ENCODE measurements around the gene PPIE.
"Not testable (repeated sequence)": the region's sequence is repeated elsewhere in the genome, so short reads cannot be mapped to it uniquely, and the experiment has no call there.

PPIE gene

DNA sequence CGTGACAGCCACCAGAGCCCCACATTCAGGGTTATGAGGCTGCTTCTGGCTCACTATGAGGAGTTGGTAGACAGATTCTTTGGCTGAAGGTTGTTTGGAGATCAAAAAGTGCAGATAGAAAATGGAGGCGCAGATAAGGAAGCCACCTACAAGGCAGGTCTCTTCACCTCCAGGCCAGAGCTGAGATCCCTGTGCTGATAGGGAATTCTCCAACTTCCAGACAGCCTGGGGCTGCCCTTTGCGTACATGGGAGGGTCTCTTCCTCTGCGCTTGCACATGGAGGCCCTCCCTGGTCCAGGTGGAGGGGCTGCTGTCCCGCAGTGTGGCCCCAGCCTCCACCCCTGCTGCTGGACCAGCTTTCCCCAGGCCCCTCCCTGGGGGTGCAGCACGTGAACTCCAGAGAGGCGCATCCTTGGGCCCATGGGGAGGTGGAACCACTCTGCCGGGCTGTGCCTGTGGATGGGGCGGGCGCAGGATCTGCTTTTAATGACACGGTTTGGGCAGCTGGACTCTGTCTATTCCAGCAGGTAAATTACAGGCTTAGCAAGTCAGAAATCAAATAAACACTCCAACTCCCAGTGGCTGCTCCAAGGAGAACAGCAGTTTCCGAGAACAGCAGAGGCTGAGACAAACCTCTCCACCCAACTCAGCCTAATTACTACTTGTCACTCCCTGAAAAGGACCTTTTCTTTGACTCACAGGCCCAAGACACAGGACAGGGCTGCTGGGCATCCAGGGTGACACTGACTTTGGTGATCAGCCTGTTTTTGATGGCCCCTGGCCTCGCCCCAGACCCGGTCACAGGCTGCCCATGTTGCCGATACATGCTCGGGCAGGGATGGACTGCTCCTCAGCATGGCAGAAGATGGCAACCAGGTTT, 20.1 kb downstream of the PPIE start:
- no peak for DNase-seq (ENCODE audit: low spot score)

- no peak for DNase-seq (ENCODE audit: low spot score)
Measured at GRCh38 chr1:39759436-39759726, 20.7 kb downstream of the PPIE start.

DNA sequence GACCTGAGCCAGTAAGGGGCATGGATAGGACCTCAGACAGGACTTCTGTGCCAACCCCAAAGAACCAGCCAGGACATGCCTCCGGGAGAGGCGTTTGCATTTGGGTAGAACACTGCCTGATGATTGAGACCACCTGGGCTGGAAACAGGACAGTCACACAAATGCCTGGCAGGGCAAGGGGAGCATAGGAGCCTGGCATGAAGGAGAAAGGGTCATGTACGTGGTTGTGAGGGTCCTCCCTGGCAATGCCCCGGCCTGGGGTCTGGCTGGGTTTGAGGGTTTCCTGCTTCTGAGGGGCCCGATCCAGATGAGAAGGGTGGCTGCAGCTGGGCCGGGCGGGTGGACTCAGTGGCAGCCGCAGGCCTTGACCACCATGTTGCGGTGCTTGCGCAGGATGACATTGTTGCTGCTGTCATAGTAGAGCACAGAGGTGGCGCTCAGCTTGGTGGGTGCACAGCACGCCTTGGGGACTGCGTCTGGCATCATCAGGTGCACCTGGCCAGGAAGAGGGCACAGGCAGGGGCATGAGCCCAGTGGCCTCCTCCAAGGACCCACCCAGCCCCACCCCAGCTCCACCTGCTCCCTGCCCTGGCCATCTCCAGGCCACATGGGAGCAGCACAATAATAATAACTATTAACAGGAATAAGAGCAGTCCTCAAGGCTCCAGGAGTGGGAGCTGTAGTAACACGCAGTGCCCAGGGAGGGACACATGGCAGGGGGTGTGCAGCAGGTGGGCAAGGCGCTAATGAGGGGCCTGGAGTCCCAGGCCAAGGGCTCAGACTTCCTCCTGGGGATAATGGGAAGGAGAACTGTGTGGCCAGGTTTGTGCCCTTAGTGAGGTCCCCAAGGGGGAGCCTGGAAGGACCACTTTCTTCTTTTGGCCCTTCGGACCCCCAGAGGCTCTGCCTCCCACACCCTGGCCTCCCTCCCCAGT, 21.7 kb downstream of the PPIE start:
- no peak for DNase-seq (ENCODE audit: low spot score)

DNA sequence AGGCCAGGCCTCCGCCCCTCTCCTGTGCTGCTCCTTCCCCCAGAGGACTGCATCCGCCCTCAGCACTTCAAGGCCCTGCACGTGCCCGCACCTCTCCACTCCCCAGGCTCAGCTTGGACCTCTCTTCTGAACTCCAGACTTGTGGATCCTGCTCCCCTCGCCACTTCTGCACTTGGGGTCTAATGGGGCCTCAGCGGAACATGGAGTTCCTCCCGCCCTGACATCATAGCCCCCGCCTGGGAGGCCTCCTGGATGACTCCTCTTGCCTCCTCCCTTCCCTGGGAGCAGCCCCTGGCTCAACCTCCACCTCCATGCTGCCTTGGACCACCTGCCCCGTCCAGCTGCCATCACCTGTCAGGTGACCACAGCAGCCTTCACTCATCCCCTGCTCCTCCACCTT, 22.3 kb downstream of the PPIE start:
- DNase-seq (ENCODE audit: low spot score) = no peak

- no peak for DNase-seq (ENCODE audit: low spot score)
Measured at GRCh38 chr1:39761557-39762260, 23.0 kb downstream of the PPIE start.

GRCh38 chr1:39762550-39763540, 24.2 kb downstream of the PPIE start:
- no peak for DNase-seq (ENCODE audit: low spot score)

DNA sequence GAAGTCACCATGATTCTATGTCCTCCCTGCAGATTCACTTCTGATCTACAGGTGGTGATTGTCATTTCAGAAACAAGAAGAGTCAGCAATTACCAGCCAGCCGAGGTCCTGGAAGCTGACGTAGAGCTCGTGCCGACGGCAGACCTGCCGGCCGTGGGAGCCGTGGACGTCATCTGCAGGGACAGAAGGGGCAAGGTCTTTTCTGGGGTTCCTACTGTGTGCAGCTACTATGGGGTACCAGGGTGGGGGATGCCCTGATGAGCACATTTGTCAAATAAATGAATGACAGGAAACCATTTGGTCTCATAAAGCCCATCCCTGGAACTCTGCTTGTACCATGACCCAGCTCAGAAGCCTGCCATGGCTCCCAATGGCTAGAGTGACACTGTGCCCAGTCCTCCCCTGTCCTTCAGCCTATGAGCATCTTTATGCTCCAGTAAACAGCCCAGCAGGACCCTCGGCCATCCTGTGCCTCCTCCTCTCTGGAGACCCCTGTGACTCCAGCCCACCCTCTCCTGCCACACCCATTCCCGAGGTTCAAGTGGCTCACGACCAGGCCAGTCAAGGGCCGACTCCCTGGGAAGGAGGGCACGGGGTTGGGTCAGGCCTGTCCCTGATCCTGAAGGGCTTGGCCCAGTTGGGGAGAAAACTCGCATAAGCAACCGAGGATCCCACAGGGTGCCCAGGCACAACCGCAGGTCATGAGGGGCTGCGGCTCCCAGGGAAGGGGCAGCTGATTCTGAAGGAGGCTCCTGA, 25.1 kb downstream of the PPIE start:
- DNase-seq (ENCODE audit: low spot score) = not testable (repeated sequence)

DNA sequence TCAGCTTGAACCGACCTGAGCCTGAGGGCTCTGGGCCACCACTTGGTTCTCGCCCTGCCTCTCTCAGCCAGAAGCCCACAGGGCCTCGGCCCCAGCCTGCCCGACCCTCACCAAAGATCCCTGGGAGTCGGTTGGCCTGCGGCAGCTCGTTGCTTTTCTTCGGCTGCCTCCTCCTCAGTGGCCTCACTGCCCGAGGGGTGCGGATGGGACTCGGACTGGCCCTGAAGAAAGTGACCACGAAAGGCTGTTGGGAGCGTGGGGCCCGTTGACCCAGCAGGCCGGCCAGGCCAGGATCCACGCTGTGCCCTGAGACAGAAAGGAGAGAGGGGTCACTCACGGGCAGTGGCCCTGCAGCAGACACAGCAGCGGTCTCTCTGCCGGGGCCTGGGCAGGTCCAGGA, 25.8 kb downstream of the PPIE start:
- DNase-seq (ENCODE audit: low spot score) = not testable (repeated sequence)

DNA sequence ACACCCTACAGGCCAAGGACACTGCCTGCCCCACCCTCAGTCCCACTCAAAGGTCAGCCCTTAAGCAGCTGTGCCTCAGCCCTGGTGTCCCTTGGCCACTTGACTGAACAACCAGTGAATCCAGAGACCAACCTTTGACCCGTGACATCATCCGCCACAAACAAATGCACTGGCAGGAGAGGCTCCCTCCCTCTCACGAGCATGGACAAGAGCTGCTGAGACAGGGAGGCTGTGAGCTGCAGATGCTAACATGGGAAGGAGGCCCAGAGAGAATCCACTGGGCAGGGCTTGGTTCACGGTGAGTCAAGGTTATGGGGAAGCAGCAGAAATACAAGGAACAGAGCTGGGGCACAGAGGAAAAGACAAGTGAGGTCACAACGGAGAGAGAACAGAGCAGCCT, 27.8 kb downstream of the PPIE start:
- DNase-seq (ENCODE audit: low spot score) = not testable (repeated sequence)

- not testable (repeated sequence) for DNase-seq (ENCODE audit: low spot score)
Measured at GRCh38 chr1:39769502-39769901, 30.8 kb downstream of the PPIE start.

- DNase-seq (ENCODE audit: low spot score) = not testable (repeated sequence)
Measured at GRCh38 chr1:39770100-39771021, 31.7 kb downstream of the PPIE start.

DNA sequence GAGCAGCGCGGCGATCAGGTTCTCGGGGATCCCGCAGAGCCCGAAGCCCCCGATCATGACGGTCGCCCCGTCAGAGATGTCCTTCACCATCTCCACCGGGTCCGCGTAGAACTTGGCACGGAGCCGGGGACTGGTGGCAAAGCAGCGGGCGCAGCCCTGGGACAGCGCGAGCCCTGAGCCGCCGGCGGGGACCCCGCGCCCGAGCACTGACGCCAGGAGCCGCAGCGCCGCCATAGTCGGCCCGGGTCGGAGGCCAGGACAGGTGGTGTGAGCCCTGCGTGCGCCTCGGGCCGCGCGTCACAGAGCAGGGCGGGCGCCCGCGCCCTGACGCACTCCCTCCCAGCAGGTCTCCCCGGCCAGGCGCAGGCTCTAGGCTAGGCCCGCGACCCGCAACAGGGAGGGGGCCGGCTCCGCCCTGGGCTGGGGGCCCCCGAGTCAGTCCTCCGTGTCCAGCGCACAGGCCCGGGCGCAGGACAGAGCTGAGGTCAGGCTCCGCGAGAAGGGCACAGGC, 32.4 kb downstream of the PPIE start, which contains the start of gene OXCT2:
TSS of gene OXCT2 (minus strand) at position 327 of the 511 bp plus-strand sequence. CDS start at position 234, 93 bp downstream.
- not testable (repeated sequence) for DNase-seq (ENCODE audit: low spot score)

DNA sequence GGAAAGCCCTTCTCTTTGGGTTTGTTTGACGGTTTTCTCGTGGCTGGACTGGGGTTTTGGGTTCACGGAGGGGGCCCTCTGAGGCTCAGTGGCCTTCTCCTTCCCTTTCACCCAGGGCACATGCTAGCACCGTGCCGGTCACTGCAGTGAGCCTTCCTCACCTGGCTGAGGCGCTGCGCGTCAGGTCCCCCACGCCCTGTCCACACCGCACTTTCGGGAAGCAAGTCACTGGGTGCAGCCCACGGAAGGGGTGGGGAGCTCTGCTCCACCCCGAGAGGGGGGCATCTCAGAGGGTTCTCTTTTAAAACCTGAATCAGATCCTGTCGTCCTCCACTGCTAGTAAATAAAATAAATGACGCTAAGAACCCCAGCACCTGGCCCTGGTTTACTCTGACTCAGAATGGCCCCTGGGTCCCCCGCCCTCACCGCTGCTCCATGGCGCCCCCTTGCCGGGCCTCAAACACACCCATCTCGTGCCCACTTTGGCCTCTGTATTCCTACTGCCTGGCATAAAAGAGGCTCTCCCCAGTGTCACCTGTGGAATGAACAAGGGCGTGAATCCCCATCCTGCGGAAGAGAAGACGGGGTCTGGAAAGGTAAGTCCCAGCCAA, 34.8 kb downstream of the PPIE start:
- not testable (repeated sequence) for DNase-seq (ENCODE audit: low spot score)

- DNase-seq (ENCODE audit: low spot score) = not testable (repeated sequence)
Measured at GRCh38 chr1:39775141-39775540, 36.5 kb downstream of the PPIE start.

GRCh38 chr1:39775676-39776399, 37.2 kb downstream of the PPIE start:
- not testable (repeated sequence) for DNase-seq (ENCODE audit: low spot score)

DNA sequence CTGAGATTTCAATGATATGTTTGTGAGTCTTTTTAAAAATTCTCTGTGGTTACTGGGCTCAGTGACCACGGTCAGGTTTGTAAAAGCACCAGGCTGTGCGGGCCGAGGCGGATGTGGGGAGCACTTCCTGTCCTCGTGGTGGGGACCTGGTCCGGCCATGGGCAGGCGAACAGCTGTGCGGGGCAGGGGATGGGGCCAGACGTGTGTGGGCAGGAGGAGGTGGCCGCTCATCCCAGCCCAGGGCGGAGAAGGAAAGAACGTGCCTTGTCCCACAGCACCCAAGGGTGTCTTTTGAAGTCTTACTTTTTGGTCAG, 37.7 kb downstream of the PPIE start:
- no peak for DNase-seq (ENCODE audit: low spot score)

- DNase-seq (ENCODE audit: low spot score) = no peak
Measured at GRCh38 chr1:39776886-39777285, 38.2 kb downstream of the PPIE start.

DNA sequence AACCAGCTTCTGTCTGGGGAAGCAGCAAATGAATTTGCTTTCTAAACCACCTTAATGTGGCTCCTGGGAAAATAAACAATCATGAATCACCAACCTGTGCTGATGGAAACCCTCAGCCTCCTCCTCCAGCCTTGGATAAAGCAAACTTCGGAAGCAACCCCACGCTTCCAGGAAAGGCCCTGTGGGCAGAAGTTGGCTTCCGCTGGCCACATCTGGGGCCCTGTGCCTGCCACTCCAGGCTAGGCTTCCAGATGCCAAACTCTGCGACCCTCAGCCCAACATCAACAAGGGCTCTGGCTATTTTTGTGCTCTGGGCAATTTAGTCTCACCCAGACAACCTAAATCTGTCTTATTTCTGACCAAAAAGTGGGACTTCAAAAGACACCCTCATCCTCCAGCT, 38.6 kb downstream of the PPIE start:
- no peak for DNase-seq (ENCODE audit: low spot score)
